ENCODE measurements around the gene ZNF681.
"Not testable (repeated sequence)": the region's sequence is repeated elsewhere in the genome, so short reads cannot be mapped to it uniquely, and the experiment has no call there.

The ZNF681 gene

DNA sequence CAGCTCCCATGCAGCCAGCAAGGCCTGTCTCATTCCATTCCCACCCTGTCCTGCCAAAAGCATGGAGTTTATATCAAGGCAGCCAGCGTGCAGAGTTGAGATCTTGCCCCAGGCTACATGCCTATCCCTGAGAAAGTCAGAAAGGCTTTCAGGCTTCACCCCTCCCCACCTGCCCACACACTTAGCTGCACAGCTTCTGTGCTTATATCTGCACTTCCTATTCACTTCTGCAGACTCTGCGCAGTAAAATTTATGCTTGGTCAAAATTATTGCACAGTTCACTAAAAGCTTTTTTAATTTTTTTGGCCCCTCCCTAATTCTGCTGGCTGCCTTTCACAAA, 59.2 kb downstream of the ZNF681 start:
- H3K4me1 ChIP-seq (ENCODE audit: control insufficient read depth, insufficient read depth, low read length) = no peaks in the 10 kb centered on the region; the same call in 1 of the 2 replicates
- no peaks in the 10 kb centered on the region for H3K9me3 ChIP-seq (ENCODE audit: control insufficient read depth, insufficient read depth, low read length)
- WGBS (ENCODE audit: insufficient coverage, insufficient read length) = no CpG with 5 or more reads among the region's 2 CpGs
- no peak overlapping the region for H3K4me3 ChIP-seq (ENCODE audit: low read length)
- no peak overlapping the region for H3K27ac ChIP-seq (ENCODE audit: low read length)
- H3K27me3 ChIP-seq (ENCODE audit: control insufficient read depth, insufficient read depth, low read length) = no peaks in the 10 kb centered on the region
- no peaks in the 10 kb centered on the region for H3K36me3 ChIP-seq (ENCODE audit: control insufficient read depth, insufficient read depth, low read length)
- no peak for DNase-seq (ENCODE audit: low read depth, low spot score)

DNA sequence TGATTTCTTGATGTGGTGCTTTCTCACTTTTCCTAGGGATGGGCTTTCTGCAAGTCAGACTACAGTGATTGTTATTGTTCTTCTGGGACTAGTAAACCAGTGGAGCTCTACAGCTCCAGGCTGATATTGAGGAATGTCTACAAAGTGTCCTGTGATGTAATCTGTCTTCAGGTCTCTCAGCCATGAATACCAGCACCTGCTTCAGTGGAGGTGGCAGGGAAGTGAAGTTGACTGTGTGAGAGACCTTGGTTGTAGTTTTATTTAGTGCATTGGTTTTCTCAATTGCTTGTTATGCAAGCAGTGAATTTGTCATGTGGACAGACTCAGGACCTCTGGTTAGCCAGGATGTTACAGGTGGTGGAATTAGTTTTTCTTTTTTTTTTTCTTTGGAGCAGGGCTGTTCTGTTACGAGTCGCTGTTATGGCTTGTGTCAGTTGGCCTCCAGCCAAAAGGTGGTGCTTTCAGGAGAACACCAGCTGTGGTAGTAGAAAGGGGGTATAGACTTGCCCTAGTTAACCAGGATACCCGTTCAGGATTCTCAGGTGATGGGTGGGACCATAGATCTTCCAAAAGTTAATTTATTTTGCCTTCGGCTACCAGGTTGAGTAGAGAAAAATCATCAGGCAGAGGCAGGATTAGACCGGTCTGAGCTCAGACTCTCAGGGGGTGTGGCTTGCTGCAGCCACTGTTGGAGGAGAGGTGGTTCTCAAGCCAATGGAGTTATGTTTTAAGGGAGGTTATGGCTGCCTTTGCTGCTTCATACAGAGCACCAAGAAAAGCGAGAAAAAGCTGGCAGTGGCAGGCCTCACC, 59.8 kb downstream of the ZNF681 start:
- Histone ChIP-seq H3K4me3 (ENCODE audit: low read length) (no peak overlapping the region), H3K27me3 (ENCODE audit: control insufficient read depth, insufficient read depth, low read length) (no peaks in the 10 kb centered on the region), H3K9me3 (ENCODE audit: control insufficient read depth, insufficient read depth, low read length) (no peaks in the 10 kb centered on the region), H3K36me3 (ENCODE audit: control insufficient read depth, insufficient read depth, low read length) (no peaks in the 10 kb centered on the region), H3K4me1 (ENCODE audit: control insufficient read depth, insufficient read depth, low read length) (no peaks in the 10 kb centered on the region; the same call in 1 of the 2 replicates), H3K27ac (ENCODE audit: low read length) (no peak overlapping the region)
- WGBS (ENCODE audit: insufficient coverage, insufficient read length) = no CpG with 5 or more reads among the region's 6 CpGs
- DNase-seq (ENCODE audit: low read depth, low spot score) = no peak

DNA sequence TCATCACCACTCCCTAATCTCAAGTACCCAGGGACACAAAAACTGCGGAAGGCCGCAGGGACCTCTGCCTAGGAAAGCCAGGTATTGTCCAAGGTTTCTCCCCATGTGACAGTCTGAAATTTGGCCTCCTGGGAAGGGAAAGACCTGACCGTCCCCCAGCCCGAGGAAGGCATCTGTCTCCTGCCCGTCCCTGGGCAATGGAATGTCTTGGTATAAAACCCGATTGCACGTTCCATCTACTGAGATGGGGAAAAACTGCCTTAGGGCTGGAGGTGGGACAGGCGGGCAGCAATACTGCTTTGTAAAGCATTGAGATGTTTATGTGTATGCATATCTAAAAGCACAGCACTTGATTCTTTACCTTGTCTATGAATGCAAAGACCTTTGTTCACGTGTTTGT, 65.8 kb downstream of the ZNF681 start:
- not testable (repeated sequence) for H3K4me1 ChIP-seq (ENCODE audit: control insufficient read depth, insufficient read depth, low read length); H3K36me3 ChIP-seq (ENCODE audit: control insufficient read depth, insufficient read depth, low read length); H3K4me3 ChIP-seq (ENCODE audit: low read length); H3K27ac ChIP-seq (ENCODE audit: low read length); H3K9me3 ChIP-seq (ENCODE audit: control insufficient read depth, insufficient read depth, low read length); DNase-seq (ENCODE audit: low read depth, low spot score); H3K27me3 ChIP-seq (ENCODE audit: control insufficient read depth, insufficient read depth, low read length)
- WGBS (ENCODE audit: insufficient coverage, insufficient read length) = no CpG with 5 or more reads among the region's 9 CpGs
